ENCODE measurements around the gene C19orf12.

DNA sequence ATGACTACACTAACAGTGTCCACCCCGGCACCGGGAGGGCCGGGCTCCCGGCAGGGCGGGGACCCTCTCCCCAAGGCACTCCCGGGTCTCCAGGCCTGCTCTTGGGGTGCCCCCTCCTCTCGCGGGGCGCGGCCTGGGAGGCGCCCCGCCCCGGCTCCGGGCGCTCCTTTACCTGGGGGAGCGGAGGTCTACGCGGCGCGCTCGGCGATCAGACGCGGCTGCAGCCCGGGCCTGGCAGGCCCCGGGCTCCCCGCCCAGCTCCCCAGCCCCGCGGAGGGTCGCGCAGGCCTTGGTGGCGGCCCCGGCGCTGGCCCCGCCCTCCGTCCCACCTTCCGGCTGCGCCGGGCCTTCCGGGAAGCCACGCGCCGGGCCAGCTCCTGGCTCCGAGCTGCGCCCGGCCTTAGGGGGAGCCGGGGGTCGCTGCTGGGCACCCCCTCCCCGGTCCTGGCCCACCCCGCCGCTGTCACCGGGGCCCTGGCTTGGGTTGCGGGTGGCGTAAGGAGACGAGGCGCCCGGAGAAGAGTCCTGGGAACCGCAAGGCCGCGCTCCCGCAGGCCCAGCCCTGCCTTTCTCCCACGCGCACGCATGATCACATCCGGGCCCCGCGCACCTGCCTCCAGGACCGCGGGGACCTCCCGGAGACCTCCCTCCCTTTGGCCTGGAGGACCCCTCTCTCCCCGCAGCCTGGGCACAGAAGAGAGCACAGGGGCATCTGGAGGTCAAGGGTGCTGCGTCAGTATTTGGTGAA is at the start of gene C19orf12:
- TF ChIP-seq, protein P1, sequence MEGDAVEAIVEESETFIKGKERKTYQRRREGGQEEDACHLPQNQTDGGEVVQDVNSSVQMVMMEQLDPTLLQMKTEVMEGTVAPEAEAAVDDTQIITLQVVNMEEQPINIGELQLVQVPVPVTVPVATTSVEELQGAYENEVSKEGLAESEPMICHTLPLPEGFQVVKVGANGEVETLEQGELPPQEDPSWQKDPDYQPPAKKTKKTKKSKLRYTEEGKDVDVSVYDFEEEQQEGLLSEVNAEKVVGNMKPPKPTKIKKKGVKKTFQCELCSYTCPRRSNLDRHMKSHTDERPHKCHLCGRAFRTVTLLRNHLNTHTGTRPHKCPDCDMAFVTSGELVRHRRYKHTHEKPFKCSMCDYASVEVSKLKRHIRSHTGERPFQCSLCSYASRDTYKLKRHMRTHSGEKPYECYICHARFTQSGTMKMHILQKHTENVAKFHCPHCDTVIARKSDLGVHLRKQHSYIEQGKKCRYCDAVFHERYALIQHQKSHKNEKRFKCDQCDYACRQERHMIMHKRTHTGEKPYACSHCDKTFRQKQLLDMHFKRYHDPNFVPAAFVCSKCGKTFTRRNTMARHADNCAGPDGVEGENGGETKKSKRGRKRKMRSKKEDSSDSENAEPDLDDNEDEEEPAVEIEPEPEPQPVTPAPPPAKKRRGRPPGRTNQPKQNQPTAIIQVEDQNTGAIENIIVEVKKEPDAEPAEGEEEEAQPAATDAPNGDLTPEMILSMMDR (IDR thresholded peaks at IDR 0.05): no peak
- TF ChIP-seq POLR2A (IDR thresholded peaks at IDR 0.05): peak in 1 of 2 donors; percentile 69

Measured in vagina (tissue), 2 donors.